HFF-Myc (cell line): ENCODE data around the gene RPTOR.

Experiments used
- DNase-seq: peaks from one replicate; pipeline ENCODE4 v3.0.0-alpha.2; 2011; ENCODE audit warnings: low read depth; ENCODE audit errors: extremely low read depth
- H3K4me3 ChIP-seq: replicated peaks from 2 replicates; pipeline ENCODE4 v1.5.1; 2011; ENCODE audit warnings: low read depth, mild to moderate bottlenecking, control low read depth, low read length
- TF ChIP-seq, protein P1 (sequence below): IDR thresholded peaks from 2 replicates; pipeline ENCODE4 v1.5.1; 2012; ENCODE audit warnings: mild to moderate bottlenecking, low read depth, low read length, control low read depth; ENCODE audit errors: missing control alignments

Gene RPTOR

DNA sequence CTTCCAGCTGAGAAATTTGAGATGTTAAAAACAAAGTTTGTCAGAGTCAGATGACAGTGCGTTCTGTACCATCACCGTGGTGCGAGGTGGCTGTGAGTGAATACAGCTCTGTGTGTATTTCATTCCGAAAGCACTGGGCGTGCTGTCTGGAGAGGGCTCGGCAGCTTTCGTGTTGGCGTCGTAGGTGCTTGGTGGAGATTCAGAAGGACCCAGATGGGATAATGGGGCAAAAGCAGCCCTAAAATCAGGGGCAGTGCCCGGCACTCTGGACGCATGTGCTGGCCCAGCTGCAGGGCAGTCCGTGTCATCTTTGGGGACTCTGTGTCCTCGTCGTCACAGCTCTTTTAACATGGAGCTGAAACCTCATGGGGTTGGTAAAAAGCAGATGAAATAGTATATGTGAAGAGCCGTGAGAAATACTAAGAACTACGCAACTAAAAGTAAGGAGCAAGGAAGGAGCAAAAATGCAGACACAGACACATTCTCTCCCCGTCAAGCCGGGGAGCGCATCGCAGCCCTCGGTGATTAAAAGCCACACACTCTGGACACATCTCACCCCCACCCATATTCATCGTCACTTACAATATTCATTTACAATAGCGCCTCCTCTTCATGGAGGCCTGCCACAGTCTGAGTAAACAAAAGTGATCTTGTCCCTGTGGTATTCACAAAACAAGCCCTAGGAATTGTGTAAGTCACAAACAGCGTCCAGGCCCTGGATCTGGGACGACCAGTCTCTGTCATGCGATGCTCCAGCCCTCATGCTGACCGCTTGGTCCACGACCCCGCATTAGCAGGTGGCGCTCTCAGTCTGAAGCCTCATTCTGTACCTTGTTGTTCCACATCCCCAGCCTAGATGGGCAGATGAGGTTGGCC, 206.7 kb downstream of the RPTOR start:
- DNase-seq: no peak
- 0 out of 2 replicates have a peak overlapping the region, but pooled peaks have one; percentile 5 for H3K4me3 ChIP-seq

DNA sequence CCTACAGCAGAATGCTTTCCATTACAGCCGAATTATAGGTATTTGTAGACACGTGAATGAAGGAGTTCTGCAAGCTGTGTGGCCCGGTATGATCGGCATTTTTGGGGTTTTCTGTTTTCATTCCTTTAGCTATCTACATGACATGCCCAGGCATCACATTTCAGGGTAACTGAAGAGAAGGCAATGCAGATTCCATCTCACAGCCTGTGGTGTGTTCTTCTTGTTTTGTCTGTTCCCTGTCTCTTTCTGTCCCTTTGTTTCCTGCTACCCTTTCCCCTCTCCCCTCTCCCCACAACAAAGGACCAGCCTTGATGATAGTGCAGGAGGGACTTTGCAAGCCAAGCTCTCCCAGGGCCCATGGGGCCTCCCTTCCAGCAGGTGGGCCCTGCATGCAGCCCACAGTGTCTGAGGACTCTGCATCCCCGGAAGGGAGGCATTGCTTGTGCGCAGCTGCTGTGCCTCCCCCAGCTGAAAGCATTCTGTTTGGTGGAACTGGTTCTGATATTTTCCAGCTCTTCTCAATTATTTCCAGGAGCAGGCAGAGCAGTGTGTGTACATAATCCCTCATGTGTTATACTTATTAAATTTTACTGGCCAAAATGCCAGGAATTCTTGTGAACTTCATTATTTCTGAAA, 207.4 kb downstream of the RPTOR start:
- TF ChIP-seq, protein P1, sequence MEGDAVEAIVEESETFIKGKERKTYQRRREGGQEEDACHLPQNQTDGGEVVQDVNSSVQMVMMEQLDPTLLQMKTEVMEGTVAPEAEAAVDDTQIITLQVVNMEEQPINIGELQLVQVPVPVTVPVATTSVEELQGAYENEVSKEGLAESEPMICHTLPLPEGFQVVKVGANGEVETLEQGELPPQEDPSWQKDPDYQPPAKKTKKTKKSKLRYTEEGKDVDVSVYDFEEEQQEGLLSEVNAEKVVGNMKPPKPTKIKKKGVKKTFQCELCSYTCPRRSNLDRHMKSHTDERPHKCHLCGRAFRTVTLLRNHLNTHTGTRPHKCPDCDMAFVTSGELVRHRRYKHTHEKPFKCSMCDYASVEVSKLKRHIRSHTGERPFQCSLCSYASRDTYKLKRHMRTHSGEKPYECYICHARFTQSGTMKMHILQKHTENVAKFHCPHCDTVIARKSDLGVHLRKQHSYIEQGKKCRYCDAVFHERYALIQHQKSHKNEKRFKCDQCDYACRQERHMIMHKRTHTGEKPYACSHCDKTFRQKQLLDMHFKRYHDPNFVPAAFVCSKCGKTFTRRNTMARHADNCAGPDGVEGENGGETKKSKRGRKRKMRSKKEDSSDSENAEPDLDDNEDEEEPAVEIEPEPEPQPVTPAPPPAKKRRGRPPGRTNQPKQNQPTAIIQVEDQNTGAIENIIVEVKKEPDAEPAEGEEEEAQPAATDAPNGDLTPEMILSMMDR: no peak
- no peak overlapping the region for H3K4me3 ChIP-seq
- no peak for DNase-seq

More for the DNA sequence above, 206.7 kb downstream of the RPTOR start:
- TF ChIP-seq, protein P1: no peak

DNA sequence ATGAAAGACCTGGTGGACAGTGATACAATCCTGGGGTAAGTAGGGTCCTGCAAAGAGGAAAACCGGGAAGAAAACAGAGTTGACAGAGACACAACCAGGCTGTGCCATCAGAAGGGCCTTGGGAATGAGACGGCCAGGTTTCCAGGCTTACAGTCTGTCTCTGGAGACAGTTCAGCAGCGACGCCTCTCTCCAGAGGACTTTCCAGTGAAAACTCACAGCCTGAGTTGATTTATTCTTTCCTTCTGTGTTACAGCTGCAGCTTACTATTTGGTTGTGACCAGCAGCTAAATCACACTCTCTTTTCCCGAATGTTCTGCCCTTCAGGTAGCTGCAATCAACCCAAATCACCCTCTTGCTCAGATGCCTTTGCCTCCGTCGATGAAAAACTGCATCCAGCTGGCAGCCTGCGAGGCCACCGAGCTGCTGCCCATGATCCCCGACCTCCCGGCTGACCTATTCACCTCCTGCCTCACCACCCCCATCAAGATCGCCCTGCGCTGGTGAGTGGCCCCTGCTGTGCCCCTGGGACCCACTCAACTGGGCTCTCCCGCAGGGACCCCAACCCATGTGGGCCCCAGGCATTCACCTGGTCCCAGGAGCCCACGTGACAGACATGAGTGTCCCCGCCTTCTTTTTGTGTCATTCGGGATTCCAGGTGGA, 209.2 kb downstream of the RPTOR start:
- DNase-seq: no peak
- TF ChIP-seq, protein P1: no peak
- H3K4me3 ChIP-seq: no peak overlapping the region

DNA sequence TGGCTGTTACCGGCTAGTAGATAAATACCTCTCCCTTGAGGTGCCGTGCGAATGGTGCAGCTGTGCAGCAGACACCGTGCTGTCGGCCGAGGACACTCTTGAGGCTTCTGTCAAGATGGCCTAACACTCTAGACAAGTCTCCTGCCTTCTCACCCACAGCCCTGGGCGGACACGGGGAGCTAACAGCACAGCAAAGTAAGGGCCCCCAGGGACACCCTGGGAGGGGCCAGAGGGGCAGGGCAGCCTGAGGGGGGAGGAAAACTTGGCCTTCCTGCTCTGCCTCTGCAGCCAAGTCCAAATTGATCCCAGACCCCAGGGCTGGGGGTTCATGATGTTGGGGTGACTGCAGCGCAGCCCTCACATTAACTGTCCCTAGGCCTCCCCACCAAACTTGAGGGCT, 210.2 kb downstream of the RPTOR start:
- no peak overlapping the region for H3K4me3 ChIP-seq
- TF ChIP-seq, protein P1: no peak
- DNase-seq: no peak

DNA sequence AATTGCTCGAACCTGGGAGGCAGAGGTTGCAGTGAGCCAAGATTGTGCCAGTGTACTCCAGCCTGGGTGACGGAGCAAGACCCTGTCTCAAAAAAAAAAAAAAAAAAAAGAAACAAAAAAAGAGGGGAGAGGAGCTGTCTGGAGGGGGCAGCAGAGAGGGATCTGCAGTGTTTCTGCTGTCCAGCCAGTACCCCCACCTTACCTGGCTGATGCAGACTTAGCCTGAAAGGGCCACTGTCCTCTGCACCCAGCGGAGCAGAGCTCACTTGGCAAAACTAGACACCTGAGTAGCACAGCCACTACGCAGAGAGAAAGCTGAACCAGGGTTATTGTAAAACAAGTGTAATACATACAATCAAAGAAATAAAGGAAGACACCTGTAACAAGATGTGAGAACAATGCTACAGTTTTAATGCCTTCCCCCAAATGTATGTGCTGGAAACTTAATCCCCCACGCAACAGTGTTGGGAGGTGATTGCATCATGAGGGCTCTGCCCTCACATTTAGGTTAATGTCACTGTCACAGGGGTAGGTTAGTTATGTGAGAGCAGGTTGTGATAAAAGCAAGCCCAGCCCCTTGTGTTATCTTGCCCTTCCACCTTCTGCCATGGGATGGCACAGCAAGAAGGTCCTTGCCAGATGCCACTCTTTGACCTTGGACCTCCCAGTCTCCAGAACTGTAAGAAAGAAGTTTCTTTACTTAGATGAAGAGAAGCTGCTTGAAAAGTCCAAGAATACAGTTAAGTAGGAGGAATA, 211.2 kb downstream of the RPTOR start:
- no peak overlapping the region for H3K4me3 ChIP-seq
- TF ChIP-seq, protein P1: peak; percentile 19
- no peak for DNase-seq
